CD4-positive, alpha-beta T cell treated with Interleukin-4 for 1 hour (primary cell): ENCODE measurements around the gene YARS1.

ENCODE experiments used
- DNase-seq, 2 donors: peaks; one replicate each; pipeline ENCODE4 v3.0.0-alpha.2; 2020 to 2022

Gene YARS1

GRCh38 chr1:32775640-32776337, 41.4 kb downstream of the YARS1 start:
- DNase-seq, result no peak

- DNase-seq, result no peak
Observed at GRCh38 chr1:32774950-32775634, 42.1 kb downstream of the YARS1 start.

GRCh38 chr1:32774464-32774808, 42.7 kb downstream of the YARS1 start:
- no peak for DNase-seq

GRCh38 chr1:32773764-32774463, 43.2 kb downstream of the YARS1 start:
- no peak for DNase-seq

GRCh38 chr1:32773018-32773763, 44.0 kb downstream of the YARS1 start:
- DNase-seq, result peak; percentile 72 to 73

GRCh38 chr1:32772281-32773017, 44.7 kb downstream of the YARS1 start:
- no peak for DNase-seq

GRCh38 chr1:32771561-32772280, 45.4 kb downstream of the YARS1 start:
- no peak for DNase-seq

- no peak for DNase-seq
Observed at GRCh38 chr1:32770741-32771548, 46.2 kb downstream of the YARS1 start.

GRCh38 chr1:32770221-32770731, 46.9 kb downstream of the YARS1 start:
- no peak for DNase-seq

- DNase-seq, result no peak
Observed at GRCh38 chr1:32769524-32770220, 47.5 kb downstream of the YARS1 start.

GRCh38 chr1:32768110-32768850, 48.9 kb downstream of the YARS1 start:
- DNase-seq, result no peak

- DNase-seq, result no peak
Observed at GRCh38 chr1:32767641-32768040, 49.5 kb downstream of the YARS1 start.

- no peak for DNase-seq
Observed at GRCh38 chr1:32767156-32767555, 50.0 kb downstream of the YARS1 start.

GRCh38 chr1:32766328-32766972, 50.7 kb downstream of the YARS1 start:
- DNase-seq, result no peak

GRCh38 chr1:32765570-32766327, 51.4 kb downstream of the YARS1 start:
- DNase-seq, result no peak

- DNase-seq, result no peak
Observed at GRCh38 chr1:32764826-32765569, 52.2 kb downstream of the YARS1 start.

GRCh38 chr1:32763221-32763620, 53.9 kb downstream of the YARS1 start:
- DNase-seq, result no peak
